LHCN-M2 (cell line): Measurements from ENCODE around the gene SYT13. TPM values are rescaled to one million over a fixed set of nuclear protein-coding genes. Genes with fewer than 3 reads are reported as not detected.

Source experiments
- DNase-seq: peaks from one replicate; pipeline ENCODE4 v3.0.0-alpha.2; 2012; ENCODE audit warnings: low read depth
- total RNA-seq: library from RNA; depleted of rRNA; stranded (reverse); fragments of >200 nt; gene quantifications from 2 replicates; pipeline ENCODE4 v1.2.3, GENCODE V29; 2014

The SYT13 gene
- total RNA-seq, 1 experiment from 2014 or later, result not detected

- no peak for DNase-seq
Observed at GRCh38 chr11:45274206-45274605, 11.9 kb downstream of the SYT13 start.

GRCh38 chr11:45273509-45273908 lies 12.6 kb downstream of the SYT13 start:
- DNase-seq, result no peak

GRCh38 chr11:45272701-45273100 lies 13.4 kb downstream of the SYT13 start:
- DNase-seq, result no peak

- no peak for DNase-seq
Observed at GRCh38 chr11:45270946-45271716, 15.0 kb downstream of the SYT13 start.

GRCh38 chr11:45269678-45270077 lies 16.5 kb downstream of the SYT13 start:
- DNase-seq, result no peak

- no peak for DNase-seq
Observed at GRCh38 chr11:45267652-45268299, 18.4 kb downstream of the SYT13 start.

GRCh38 chr11:45267052-45267451 lies 19.1 kb downstream of the SYT13 start:
- DNase-seq, result no peak

GRCh38 chr11:45266676-45267020 lies 19.5 kb downstream of the SYT13 start:
- DNase-seq, result no peak

GRCh38 chr11:45265969-45266675 lies 20.0 kb downstream of the SYT13 start:
- no peak for DNase-seq

GRCh38 chr11:45264839-45265515 lies 21.2 kb downstream of the SYT13 start:
- DNase-seq, result peak; percentile 91

- DNase-seq, result no peak
Observed at GRCh38 chr11:45263773-45264172, 22.4 kb downstream of the SYT13 start.

- no peak for DNase-seq
Observed at GRCh38 chr11:45262900-45263299, 23.2 kb downstream of the SYT13 start.

- no peak for DNase-seq
Observed at GRCh38 chr11:45260071-45260470, 26.1 kb downstream of the SYT13 start.

- peak; percentile 38 for DNase-seq
Observed at GRCh38 chr11:45259592-45259991, 26.5 kb downstream of the SYT13 start.

- no peak for DNase-seq
Observed at GRCh38 chr11:45258982-45259530, 27.1 kb downstream of the SYT13 start.

- DNase-seq, result no peak
Observed at GRCh38 chr11:45254070-45254469, 32.1 kb downstream of the SYT13 start.

GRCh38 chr11:45253640-45254039 lies 32.5 kb downstream of the SYT13 start:
- no peak for DNase-seq

- no peak for DNase-seq
Observed at GRCh38 chr11:45252877-45253276, 33.3 kb downstream of the SYT13 start.

- DNase-seq, result peak; percentile 69
Observed at GRCh38 chr11:45252134-45252856, 33.8 kb downstream of the SYT13 start.

GRCh38 chr11:45250035-45250718 lies 36.0 kb downstream of the SYT13 start:
- no peak for DNase-seq
